ENCODE data around the gene FRMD6.

FRMD6 gene

DNA sequence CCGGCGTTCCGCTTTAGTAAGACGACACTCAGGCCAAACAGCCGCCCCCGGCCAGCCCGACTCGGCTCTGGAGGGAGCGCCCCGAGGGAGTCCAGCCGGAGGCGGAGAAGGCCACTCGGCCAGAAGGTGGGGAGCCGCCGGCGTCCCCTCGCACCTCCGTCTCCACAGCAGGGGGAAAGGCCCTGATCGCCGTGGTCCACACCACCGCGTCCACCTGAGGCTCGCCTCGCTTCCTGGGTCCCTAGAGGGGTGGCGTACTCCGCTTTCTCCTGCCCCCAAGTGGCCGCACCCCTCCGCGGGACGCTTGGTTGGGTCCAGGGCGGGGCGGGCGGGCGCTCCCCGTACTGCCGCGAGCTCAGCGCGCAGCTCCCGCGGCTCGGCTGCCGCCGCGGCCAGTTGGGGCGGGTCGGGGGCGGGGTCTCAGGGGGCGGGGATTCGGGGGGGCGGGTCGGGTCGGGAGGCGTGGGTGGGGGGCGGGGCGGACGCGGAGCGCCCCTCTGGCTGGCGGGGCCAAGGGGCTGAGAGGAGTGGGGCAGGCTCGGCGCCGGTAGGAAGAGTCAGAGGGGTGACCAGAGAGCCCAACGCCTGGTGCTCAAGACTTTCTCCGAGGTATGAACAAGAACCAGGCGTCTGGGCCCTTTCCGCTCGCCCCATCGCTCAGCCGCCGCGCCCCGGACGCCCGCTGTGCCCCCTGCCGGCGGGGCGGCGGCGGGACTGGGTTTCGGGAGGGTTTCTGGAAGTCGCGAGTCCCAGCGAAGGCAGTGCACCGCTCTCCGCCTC lies at the start of gene FRMD6:
Gene FRMD6 (plus strand): TSS at position 523 of the 780 bp plus-strand sequence. CDS start 37,927 bp downstream, outside the sequence.
- TF ChIP-seq, protein P1, sequence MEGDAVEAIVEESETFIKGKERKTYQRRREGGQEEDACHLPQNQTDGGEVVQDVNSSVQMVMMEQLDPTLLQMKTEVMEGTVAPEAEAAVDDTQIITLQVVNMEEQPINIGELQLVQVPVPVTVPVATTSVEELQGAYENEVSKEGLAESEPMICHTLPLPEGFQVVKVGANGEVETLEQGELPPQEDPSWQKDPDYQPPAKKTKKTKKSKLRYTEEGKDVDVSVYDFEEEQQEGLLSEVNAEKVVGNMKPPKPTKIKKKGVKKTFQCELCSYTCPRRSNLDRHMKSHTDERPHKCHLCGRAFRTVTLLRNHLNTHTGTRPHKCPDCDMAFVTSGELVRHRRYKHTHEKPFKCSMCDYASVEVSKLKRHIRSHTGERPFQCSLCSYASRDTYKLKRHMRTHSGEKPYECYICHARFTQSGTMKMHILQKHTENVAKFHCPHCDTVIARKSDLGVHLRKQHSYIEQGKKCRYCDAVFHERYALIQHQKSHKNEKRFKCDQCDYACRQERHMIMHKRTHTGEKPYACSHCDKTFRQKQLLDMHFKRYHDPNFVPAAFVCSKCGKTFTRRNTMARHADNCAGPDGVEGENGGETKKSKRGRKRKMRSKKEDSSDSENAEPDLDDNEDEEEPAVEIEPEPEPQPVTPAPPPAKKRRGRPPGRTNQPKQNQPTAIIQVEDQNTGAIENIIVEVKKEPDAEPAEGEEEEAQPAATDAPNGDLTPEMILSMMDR (IDR thresholded peaks at IDR 0.05; ENCODE audit: low read depth, low read length, missing control alignments) = peak; percentile 72
- peak; percentile 42 for DNase-seq (ENCODE audit: low read depth)
- peak within 1 kb of the TSS; percentile 73 for H3K4me3 ChIP-seq (ENCODE audit: low read depth, low read length)

DNA sequence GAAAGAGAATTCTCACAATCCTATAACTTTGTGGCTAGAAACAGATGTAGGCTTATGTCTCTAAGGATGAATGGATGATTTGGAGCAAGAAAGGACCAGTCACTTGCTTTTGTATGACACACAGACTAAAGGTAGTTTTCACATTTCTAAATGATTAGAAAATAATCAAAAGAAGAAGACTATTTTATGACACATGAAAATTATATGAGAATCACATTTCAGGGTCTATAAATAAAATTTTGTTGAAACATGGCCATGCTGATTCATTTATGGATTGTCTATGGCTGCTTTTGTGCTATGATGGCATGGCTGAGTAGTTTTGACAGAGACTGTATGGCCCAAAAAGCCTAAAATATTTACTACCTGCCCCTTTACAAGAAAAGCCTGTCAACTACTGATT lies 49.4 kb upstream of the FRMD6 start:
- TF ChIP-seq, protein P1 (IDR thresholded peaks at IDR 0.05; ENCODE audit: low read depth, low read length, missing control alignments) = no peak

DNA sequence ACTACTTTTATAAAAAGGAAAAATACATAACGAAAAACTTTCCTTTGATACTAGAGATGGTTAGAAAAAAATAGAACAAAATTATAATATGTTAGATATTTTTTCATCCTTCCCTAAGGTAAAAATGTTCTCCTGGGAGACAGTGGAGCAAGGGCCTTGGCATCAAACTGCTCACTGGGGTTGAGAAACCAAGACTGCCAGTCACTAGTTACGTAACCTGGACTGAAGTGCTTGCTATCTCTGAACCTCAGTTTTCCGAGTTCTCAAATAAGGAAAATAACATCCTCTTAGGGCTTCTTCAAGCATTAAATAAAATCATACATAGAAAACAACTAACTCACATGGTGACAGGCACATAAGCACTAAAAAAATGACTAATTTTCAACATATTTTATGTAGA lies 48.2 kb upstream of the FRMD6 start:
- TF ChIP-seq, protein P1 (IDR thresholded peaks at IDR 0.05; ENCODE audit: low read depth, low read length, missing control alignments) = no peak
- no peak overlapping the region for H3K4me3 ChIP-seq (ENCODE audit: low read depth, low read length)
- DNase-seq (ENCODE audit: low read depth) = no peak

More for the DNA sequence above, 49.4 kb upstream of the FRMD6 start:
- H3K4me3 ChIP-seq (ENCODE audit: low read depth, low read length) = no peak overlapping the region
- DNase-seq (ENCODE audit: low read depth) = no peak

DNA sequence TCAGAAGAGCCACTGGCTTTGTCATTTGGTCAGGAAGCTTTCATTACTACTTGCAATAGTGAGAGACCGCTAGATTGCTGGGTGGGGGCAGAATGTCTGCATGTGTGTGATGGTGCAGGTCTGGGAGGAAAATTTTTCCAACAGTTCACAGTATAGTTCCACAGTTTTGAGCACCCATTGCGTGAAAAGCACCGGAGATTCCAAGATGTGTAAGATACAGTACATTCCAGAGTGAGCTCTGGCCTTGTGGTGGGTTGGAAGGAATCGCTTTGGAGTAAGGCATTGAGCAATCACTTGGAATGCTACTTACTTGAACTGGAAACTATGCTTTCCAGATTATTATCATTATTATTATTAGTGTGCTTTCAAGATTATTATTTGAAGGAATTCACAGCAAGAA lies 47.6 kb upstream of the FRMD6 start:
- DNase-seq (ENCODE audit: low read depth) = no peak
- no peak overlapping the region for H3K4me3 ChIP-seq (ENCODE audit: low read depth, low read length)
- TF ChIP-seq, protein P1 (IDR thresholded peaks at IDR 0.05; ENCODE audit: low read depth, low read length, missing control alignments) = no peak

DNA sequence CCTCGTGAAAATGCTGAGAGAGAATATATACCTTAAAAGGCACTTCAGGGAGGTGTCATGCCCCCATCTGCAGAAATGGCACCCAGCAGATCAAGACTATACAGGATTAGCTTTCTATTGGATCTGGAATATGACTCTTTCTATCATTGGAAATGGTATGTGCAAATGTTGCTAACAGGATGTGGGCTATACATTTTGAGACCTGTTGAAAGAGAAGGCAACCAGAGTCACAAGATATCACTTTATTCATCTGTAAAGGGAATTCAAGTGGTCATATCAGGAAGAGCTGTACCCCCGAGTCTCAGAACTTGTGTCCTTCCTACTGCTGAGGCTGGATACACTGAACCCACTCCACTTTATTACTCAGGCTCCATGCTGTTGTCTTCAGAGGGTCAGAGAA lies 46.1 kb upstream of the FRMD6 start:
- TF ChIP-seq, protein P1 (IDR thresholded peaks at IDR 0.05; ENCODE audit: low read depth, low read length, missing control alignments) = no peak
- DNase-seq (ENCODE audit: low read depth) = no peak
- no peak overlapping the region for H3K4me3 ChIP-seq (ENCODE audit: low read depth, low read length)

DNA sequence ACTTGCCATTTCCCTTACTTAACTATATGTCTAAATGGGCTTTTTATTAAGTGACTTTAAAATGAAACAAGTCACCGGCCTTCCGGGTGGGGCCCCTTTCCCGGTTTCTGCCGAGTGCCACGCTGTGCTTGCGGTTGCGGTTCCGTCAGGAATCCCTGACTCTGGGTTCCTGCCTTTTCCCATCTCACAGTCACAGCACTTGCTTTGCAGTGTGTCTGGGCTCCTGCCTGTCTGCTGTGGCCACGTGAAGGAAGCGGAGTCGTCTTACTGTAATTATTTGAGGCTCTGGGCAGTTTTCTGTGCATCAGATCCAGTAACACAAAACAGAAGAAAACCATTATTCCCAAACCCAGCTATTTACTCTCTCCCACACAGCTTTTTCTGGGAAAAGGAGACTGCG lies 44.0 kb upstream of the FRMD6 start:
- TF ChIP-seq, protein P1 (IDR thresholded peaks at IDR 0.05; ENCODE audit: low read depth, low read length, missing control alignments) = no peak
- DNase-seq (ENCODE audit: low read depth) = no peak
- H3K4me3 ChIP-seq (ENCODE audit: low read depth, low read length) = no peak overlapping the region

Data from GM12864 (cell line).